ENCODE data around the gene ADAMTSL3. TPM values are rescaled to one million over a fixed set of nuclear protein-coding genes. Genes with fewer than 3 reads are reported as not detected.

ADAMTSL3 gene
- total RNA-seq, 1 experiment from 2014 or later = 0.05 TPM

GRCh38 chr15:83855956-83856355 lies 202.0 kb downstream of the ADAMTSL3 start:
- Histone ChIP-seq H3K27me3 (ENCODE audit: insufficient read depth, low read length) (no peaks in the 10 kb centered on the region), H3K4me3 (replicated peaks in 1 of 2; ENCODE audit: low read depth in 1 of 2, low read length in 2 of 2) (no peak overlapping the region), H4K20me1 (ENCODE audit: insufficient read depth) (no peaks in the 10 kb centered on the region), H3K4me2 (ENCODE audit: low read length) (no peak overlapping the region), H3K9me2 (ENCODE audit: insufficient read depth) (no peaks in the 10 kb centered on the region), H2AFZ (ENCODE audit: low read depth, low read length, poor library complexity, severe bottlenecking) (no peak overlapping the region), H3K9ac (ENCODE audit: low read length) (no peak overlapping the region), H3K36me3 (ENCODE audit: control insufficient read depth in 1 of 2, insufficient read depth in 2 of 2, low read length in 2 of 2) (no peaks in the 10 kb centered on the region), H3K4me1 (ENCODE audit: control insufficient read depth in 1 of 2, insufficient read depth in 2 of 2, low read length in 2 of 2) (peaks cover 2 to 4% of the 10 kb centered on the region in 2 experiments; a peak in 2 of 4 replicates), H3K27ac (ENCODE audit: low read depth, low read length) (no peak overlapping the region), H3K9me3 (ENCODE audit: control insufficient read depth in 1 of 2, insufficient read depth in 1 of 2, low read depth in 1 of 2, low read length in 2 of 2) (no peaks in the 10 kb centered on the region), H3K79me2 (ENCODE audit: insufficient read depth, low read length) (no peaks in the 10 kb centered on the region)
- CTCF ChIA-PET = interaction anchor here (1.2 to 2.8 kb wide), 2 partner anchors 18 to 179 kb away, joined by 3 to 7 read pairs; no protein-coding TSS in a partner anchor
- POLR2A ChIA-PET = no interaction called here
- no peak for DNase-seq (ENCODE audit: low read depth, low spot score)
- no TSS peak for BruUV-seq (replicated peaks)
- TF ChIP-seq EZH2 (IDR thresholded peaks at IDR 0.05) (no peak), CTCF (IDR thresholded peaks at IDR 0.05 in 2 of 3, conservative IDR thresholded peaks at IDR 0.05 in 1 of 3; ENCODE audit: borderline replicate concordance in 1 of 3, insufficient read depth in 1 of 3, low read depth in 2 of 3, low read length in 2 of 3) (no peak), POLR2AphosphoS5 (IDR thresholded peaks at IDR 0.05; ENCODE audit: low read depth, low read length) (no peak), ZFX (IDR thresholded peaks at IDR 0.05) (no peak), SP1 (IDR thresholded peaks at IDR 0.05; ENCODE audit: low read depth) (no peak), SIN3A (IDR thresholded peaks at IDR 0.05; ENCODE audit: low read depth) (no peak), ZNF274 (IDR thresholded peaks at IDR 0.05; ENCODE audit: low read depth, low read length) (no peak), FOSL1 (IDR thresholded peaks at IDR 0.05; ENCODE audit: low read depth) (no peak), JUND (IDR thresholded peaks at IDR 0.05) (no peak), ZBTB33 (IDR thresholded peaks at IDR 0.05; ENCODE audit: extremely low read depth, insufficient replicate concordance, low read length) (no peak)
- intact Hi-C loops (cut with micrococcal nuclease) = no loop called here
- RAD21 ChIA-PET (ENCODE audit: low non-redundant PET in 1 of 2, low total read pairs in 2 of 2, uncharacterized antibody in 2 of 2, unreplicated experiment in 2 of 2) = no interaction called here
- no peak for ATAC-seq

All from HCT116 (cell line).